HG02943 (cell line): ENCODE results near the gene SPEF1.
A peak's percentile ranks its signal among the peaks of the same experiment; 100 is the strongest.
"Not testable (repeated sequence)": the region's sequence is repeated elsewhere in the genome, so short reads cannot be mapped to it uniquely, and the experiment has no call there.

Source experiments
- ATAC-seq: cut with Tn5 transposase; IDR thresholded peaks from one replicate; pipeline ENCODE4 v1.9.1; 2021; ENCODE audit warnings: mild to moderate bottlenecking, low read depth, moderate library complexity; ENCODE audit not compliant: unreplicated experiment

Gene SPEF1

GRCh38 chr20:3781153-3781910 is at the start of gene SPEF1:
SPEF1 (minus strand) TSS chr20:3781448; CDS start chr20:3781287, 161 bp downstream.
- no peak for ATAC-seq

GRCh38 chr20:3829891-3830290 is 48.6 kb upstream of the SPEF1 start:
- ATAC-seq, result not testable (repeated sequence)

DNA sequence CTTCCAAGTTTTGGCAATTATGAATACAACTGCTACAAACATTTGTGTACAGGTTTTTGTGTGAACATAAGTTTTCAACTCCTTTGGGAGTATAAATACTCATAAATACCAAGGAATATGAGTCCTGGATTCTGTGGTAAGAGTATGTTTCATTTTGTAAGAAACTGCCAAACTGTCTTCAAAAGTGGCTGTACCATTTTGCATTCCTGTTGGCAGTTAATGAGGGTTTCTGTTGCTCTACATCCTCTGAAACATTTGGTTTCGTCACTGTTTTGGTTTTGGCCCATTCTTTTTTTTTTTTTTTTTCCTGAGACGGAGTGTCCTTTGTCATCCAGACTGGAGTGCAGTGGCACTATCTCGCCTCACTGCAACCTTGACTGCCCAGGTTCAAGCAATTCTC is 47.5 kb upstream of the SPEF1 start:
- ATAC-seq, result no peak

DNA sequence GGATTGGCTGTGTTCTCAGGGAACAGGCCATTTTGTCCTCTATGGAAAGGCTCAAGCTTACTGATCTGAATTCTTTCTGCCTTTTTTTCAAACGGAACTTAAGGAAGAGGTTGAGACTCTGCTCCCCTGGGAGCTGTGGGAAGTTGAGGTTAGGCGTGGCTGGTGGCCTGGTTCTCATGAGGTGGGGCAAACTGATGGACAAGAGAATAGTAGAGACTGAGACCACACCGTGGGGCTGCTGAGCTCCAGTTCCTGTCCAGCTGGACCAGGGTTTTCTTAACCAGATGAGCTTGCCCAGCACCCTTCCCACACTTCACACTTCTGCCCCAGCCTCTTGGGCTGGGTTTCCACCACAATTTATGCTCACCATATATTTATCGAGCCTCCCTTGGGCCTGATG is 45.2 kb upstream of the SPEF1 start:
- ATAC-seq, result no peak

DNA sequence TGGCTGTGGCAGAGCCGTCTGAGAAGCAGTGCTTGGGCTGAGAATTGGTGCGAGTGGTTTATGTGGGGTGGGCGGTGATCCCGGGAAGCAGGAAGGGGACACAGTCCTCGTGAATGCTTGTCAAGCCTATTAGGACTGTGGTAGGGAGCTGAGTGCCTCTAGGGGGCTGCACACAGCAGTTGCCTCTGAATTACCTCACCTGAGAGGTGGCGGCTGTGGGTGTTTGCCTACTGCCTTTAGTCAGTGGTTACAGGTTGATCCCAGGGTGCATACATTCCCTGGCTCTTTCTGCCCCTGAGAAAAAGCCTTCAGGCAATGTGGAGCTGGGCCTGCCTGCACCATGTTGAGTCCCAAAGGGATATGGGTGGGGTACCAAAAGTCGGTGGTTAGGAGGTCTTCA is 44.3 kb upstream of the SPEF1 start:
- ATAC-seq, result no peak

GRCh38 chr20:3823881-3824280 is 42.6 kb upstream of the SPEF1 start:
- ATAC-seq, result no peak

GRCh38 chr20:3821996-3822395 is 40.7 kb upstream of the SPEF1 start:
- no peak for ATAC-seq

- peak; percentile 10 for ATAC-seq
Measured at GRCh38 chr20:3820901-3821727, 39.9 kb upstream of the SPEF1 start.

- ATAC-seq, result peak; percentile 73
Measured at GRCh38 chr20:3820048-3820900, 39.0 kb upstream of the SPEF1 start, which contains the start of gene AP5S1. AP5S1 (plus strand) TSS chr20:3820547; CDS start chr20:3822118, 1,571 bp downstream.

GRCh38 chr20:3819411-3820047 is 38.3 kb upstream of the SPEF1 start:
- no peak for ATAC-seq

GRCh38 chr20:3818155-3819151 is 37.2 kb upstream of the SPEF1 start:
- ATAC-seq, result no peak

- no peak for ATAC-seq
Measured at GRCh38 chr20:3815703-3816315, 34.6 kb upstream of the SPEF1 start.

- no peak for ATAC-seq
Measured at GRCh38 chr20:3814928-3815495, 33.8 kb upstream of the SPEF1 start.

GRCh38 chr20:3813848-3814581 is 32.8 kb upstream of the SPEF1 start:
- ATAC-seq, result no peak

GRCh38 chr20:3812975-3813847 is 32.0 kb upstream of the SPEF1 start:
- ATAC-seq, result no peak

GRCh38 chr20:3812259-3812681 is 31.0 kb upstream of the SPEF1 start:
- ATAC-seq, result no peak
